ENCODE results near the gene AARSD1.

AARSD1 gene

DNA sequence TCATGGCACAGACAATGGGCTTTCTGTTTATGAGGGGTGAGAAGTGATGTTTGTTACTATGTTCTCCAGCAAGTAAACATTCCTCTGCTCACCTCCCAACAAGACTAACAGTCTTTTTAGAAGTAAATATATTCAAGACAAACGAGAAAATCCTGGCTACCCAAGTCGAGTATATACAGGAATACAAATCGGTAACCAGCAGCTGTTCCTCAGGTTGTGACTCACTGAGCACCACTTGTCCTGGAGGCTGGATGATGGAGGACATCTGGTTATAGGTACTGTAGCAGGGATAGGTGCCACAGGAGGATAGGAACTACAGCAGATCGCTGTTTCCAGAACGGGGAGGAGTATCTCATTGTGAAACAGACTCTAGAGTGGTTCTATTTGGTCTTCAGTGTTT, 28.6 kb upstream of the AARSD1 start:
- TF ChIP-seq ARNT (IDR thresholded peaks at IDR 0.05): no peak
- TF ChIP-seq HDGF (IDR thresholded peaks at IDR 0.05; ENCODE audit: borderline replicate concordance): no peak
- no peak for TF ChIP-seq BHLHE40 (IDR thresholded peaks at IDR 0.05; ENCODE audit: borderline replicate concordance)
- TF ChIP-seq FOXK2 (IDR thresholded peaks at IDR 0.05): no peak
- no peak for TF ChIP-seq ZNF384 (IDR thresholded peaks at IDR 0.05)
- no peak for TF ChIP-seq SP1 (IDR thresholded peaks at IDR 0.05)
- no peak for TF ChIP-seq FOXA1 (IDR thresholded peaks at IDR 0.05)
- TF ChIP-seq, protein P1, sequence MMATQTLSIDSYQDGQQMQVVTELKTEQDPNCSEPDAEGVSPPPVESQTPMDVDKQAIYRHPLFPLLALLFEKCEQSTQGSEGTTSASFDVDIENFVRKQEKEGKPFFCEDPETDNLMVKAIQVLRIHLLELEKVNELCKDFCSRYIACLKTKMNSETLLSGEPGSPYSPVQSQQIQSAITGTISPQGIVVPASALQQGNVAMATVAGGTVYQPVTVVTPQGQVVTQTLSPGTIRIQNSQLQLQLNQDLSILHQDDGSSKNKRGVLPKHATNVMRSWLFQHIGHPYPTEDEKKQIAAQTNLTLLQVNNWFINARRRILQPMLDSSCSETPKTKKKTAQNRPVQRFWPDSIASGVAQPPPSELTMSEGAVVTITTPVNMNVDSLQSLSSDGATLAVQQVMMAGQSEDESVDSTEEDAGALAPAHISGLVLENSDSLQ (IDR thresholded peaks at IDR 0.05): no peak
- TF ChIP-seq NFRKB (IDR thresholded peaks at IDR 0.05): no peak
- TF ChIP-seq L3MBTL2 (conservative IDR thresholded peaks at IDR 0.05): no peak
- TF ChIP-seq ELF4 (IDR thresholded peaks at IDR 0.05): no peak
- TF ChIP-seq TARDBP (IDR thresholded peaks at IDR 0.05): no peak
- no peak for TF ChIP-seq FOXM1 (IDR thresholded peaks at IDR 0.05; ENCODE audit: borderline replicate concordance)
- no peak for TF ChIP-seq LEF1 (IDR thresholded peaks at IDR 0.05; ENCODE audit: borderline replicate concordance)
- TF ChIP-seq CTBP1 (IDR thresholded peaks at IDR 0.05; ENCODE audit: borderline replicate concordance): no peak
- no peak for TF ChIP-seq SUZ12 (IDR thresholded peaks at IDR 0.05)
- POLR2A ChIA-PET: no interaction called here
- DNase-seq (ENCODE audit: extremely low spot score): no peak
- CTCF ChIA-PET: no interaction called here

DNA sequence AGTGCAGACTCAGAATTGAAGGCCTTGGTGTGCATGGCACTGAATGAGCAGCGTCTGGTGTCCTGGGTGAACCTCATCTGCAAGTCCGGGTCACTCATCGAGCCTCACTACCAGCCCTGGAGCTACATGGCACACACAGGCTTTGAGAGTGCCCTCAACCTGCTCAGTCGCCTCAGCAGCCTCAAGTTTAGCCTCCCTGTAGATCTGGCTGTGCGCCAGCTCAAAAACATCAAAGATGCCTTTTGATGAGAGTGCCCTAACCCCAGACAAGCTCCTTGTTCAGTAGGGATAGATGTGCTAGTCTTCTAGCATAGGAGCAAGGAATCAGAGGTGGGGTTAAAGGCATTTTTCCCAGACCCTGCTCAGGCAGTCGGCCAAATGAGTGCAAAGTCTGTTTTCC, 27.2 kb upstream of the AARSD1 start:
- DNase-seq (ENCODE audit: extremely low spot score): no peak
- TF ChIP-seq FOXA1 (IDR thresholded peaks at IDR 0.05) (no peak), ARNT (IDR thresholded peaks at IDR 0.05) (no peak), CTBP1 (IDR thresholded peaks at IDR 0.05; ENCODE audit: borderline replicate concordance) (no peak), SUZ12 (IDR thresholded peaks at IDR 0.05) (no peak), NFRKB (IDR thresholded peaks at IDR 0.05) (no peak), ELF4 (IDR thresholded peaks at IDR 0.05) (no peak), LEF1 (IDR thresholded peaks at IDR 0.05; ENCODE audit: borderline replicate concordance) (no peak), TARDBP (IDR thresholded peaks at IDR 0.05) (no peak), FOXK2 (IDR thresholded peaks at IDR 0.05) (no peak), ZNF384 (IDR thresholded peaks at IDR 0.05) (no peak), HDGF (IDR thresholded peaks at IDR 0.05; ENCODE audit: borderline replicate concordance) (no peak), FOXM1 (IDR thresholded peaks at IDR 0.05; ENCODE audit: borderline replicate concordance) (no peak), L3MBTL2 (conservative IDR thresholded peaks at IDR 0.05) (no peak), BHLHE40 (IDR thresholded peaks at IDR 0.05; ENCODE audit: borderline replicate concordance) (no peak), SP1 (IDR thresholded peaks at IDR 0.05) (no peak)
- TF ChIP-seq, protein P1 (IDR thresholded peaks at IDR 0.05): no peak
- CTCF ChIA-PET: no interaction called here
- POLR2A ChIA-PET: no interaction called here

DNA sequence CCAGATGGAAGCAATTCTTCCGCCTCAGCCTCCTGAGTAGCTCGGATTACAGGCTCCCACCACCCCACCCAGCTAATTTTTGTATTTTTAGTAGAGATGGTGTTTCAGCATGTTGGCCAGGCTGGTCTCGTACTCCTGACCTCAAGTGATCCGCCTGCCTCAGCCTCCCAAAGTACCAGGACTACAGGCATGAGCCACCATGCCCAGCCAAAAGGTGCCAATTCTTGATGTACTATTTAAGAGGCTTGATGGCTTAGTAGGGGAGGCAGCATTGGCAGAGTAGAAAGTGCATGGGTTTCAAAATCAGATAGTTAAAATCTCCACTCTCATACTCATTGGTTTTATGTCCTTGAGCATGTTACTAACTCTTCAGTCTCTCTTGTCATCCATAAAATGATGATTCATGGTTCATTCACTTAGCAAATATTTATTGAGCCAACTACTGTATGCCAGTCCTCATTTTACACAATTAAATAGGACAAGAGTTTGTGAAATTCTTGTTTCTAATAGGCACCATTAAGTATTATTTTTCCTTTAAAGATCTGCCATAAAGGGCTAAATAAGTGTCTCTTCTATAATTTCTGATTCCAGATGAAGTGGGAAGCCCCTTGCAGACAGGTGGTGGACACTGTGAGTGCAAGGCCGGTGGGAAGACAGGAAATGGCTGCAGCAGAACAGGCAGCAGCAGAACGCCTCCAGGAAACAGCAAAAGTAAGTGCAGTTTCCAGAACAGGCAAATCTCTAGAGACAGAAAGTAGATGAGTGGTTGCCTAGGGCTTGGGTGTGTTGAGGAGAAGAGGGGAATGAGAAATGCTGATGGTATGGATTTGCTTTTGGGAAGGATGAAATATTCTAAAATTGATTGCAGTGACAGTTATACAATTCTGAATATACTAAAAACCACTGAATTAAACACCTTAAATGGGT, 25.7 kb upstream of the AARSD1 start:
- CTCF ChIA-PET: no interaction called here
- no peak for TF ChIP-seq LEF1 (IDR thresholded peaks at IDR 0.05; ENCODE audit: borderline replicate concordance)
- TF ChIP-seq BHLHE40 (IDR thresholded peaks at IDR 0.05; ENCODE audit: borderline replicate concordance): no peak
- TF ChIP-seq SP1 (IDR thresholded peaks at IDR 0.05): no peak
- TF ChIP-seq CTBP1 (IDR thresholded peaks at IDR 0.05; ENCODE audit: borderline replicate concordance): no peak
- TF ChIP-seq, protein P1 (IDR thresholded peaks at IDR 0.05): no peak
- TF ChIP-seq ZNF384 (IDR thresholded peaks at IDR 0.05): no peak
- TF ChIP-seq FOXM1 (IDR thresholded peaks at IDR 0.05; ENCODE audit: borderline replicate concordance): no peak
- no peak for TF ChIP-seq L3MBTL2 (conservative IDR thresholded peaks at IDR 0.05)
- no peak for TF ChIP-seq SUZ12 (IDR thresholded peaks at IDR 0.05)
- no peak for TF ChIP-seq FOXK2 (IDR thresholded peaks at IDR 0.05)
- DNase-seq (ENCODE audit: extremely low spot score): no peak
- POLR2A ChIA-PET: interaction anchor here (1.0 kb wide), 1 partner anchor 12 kb away, joined by 3 read pairs; no protein-coding TSS in a partner anchor

DNA sequence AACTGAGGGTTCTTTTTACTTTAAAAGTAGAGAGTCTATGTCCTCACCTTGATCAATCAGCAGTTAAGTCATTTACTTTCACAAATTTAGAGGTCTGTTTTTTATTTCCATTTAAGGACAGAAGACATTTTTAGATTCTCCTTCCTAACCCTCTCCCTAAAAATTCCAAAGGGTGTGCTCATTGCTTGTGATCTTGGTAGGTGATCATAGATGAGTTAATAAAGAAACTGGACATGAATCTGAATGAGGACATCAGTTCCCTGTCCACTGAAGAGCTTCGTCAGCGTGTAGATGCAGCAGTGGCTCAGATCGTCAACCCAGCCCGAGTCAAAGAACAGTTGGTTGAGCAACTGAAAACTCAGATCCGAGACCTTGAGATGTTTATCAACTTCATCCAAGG, 24.9 kb upstream of the AARSD1 start:
- ChIA-PET CTCF (interaction anchor here (2.5 kb wide), 1 partner anchor 8 kb away, joined by 21 read pairs; the partner anchor contains the start of gene RPL27), POLR2A (interaction anchor here (3.0 kb wide), 1 partner anchor 9 kb away, joined by 13 read pairs; the partner anchor contains the start of gene RPL27)
- DNase-seq (ENCODE audit: extremely low spot score): no peak
- no peak for TF ChIP-seq CTBP1 (IDR thresholded peaks at IDR 0.05; ENCODE audit: borderline replicate concordance)
- no peak for TF ChIP-seq SP1 (IDR thresholded peaks at IDR 0.05)
- TF ChIP-seq FOXA1 (IDR thresholded peaks at IDR 0.05): no peak
- no peak for TF ChIP-seq TARDBP (IDR thresholded peaks at IDR 0.05)
- no peak for TF ChIP-seq L3MBTL2 (conservative IDR thresholded peaks at IDR 0.05)
- TF ChIP-seq ELF4 (IDR thresholded peaks at IDR 0.05): no peak
- no peak for TF ChIP-seq FOXK2 (IDR thresholded peaks at IDR 0.05)
- TF ChIP-seq BHLHE40 (IDR thresholded peaks at IDR 0.05; ENCODE audit: borderline replicate concordance): no peak
- TF ChIP-seq FOXM1 (IDR thresholded peaks at IDR 0.05; ENCODE audit: borderline replicate concordance): no peak
- TF ChIP-seq, protein P1 (IDR thresholded peaks at IDR 0.05): no peak
- TF ChIP-seq ZNF384 (IDR thresholded peaks at IDR 0.05): no peak
- TF ChIP-seq LEF1 (IDR thresholded peaks at IDR 0.05; ENCODE audit: borderline replicate concordance): no peak
- no peak for TF ChIP-seq SUZ12 (IDR thresholded peaks at IDR 0.05)
- TF ChIP-seq HDGF (IDR thresholded peaks at IDR 0.05; ENCODE audit: borderline replicate concordance): no peak

DNA sequence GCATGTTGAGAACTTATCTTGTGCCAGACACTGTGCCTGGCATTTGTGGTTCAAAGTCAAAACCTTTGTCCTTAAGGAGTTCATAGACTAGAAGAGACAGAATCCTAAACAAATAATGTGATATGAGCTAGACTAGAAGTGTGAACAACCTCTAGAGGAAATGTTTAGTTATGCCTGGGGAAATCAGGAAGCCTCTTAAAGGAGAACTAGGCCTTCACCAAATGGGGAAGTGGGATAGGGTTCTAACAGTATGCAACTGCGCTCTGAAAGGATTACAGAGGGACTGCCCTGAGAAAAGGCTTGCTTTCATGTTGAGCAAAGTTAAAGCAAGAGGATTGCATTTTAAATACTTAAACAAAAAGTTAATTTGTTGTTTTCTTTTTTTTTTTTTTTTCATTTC, 21.0 kb upstream of the AARSD1 start:
- TF ChIP-seq FOXM1 (IDR thresholded peaks at IDR 0.05; ENCODE audit: borderline replicate concordance): no peak
- TF ChIP-seq ARNT (IDR thresholded peaks at IDR 0.05): no peak
- TF ChIP-seq FOXK2 (IDR thresholded peaks at IDR 0.05): no peak
- TF ChIP-seq, protein P1 (IDR thresholded peaks at IDR 0.05): no peak
- TF ChIP-seq CTBP1 (IDR thresholded peaks at IDR 0.05; ENCODE audit: borderline replicate concordance): no peak
- TF ChIP-seq SP1 (IDR thresholded peaks at IDR 0.05): no peak
- TF ChIP-seq ELF4 (IDR thresholded peaks at IDR 0.05): no peak
- TF ChIP-seq LEF1 (IDR thresholded peaks at IDR 0.05; ENCODE audit: borderline replicate concordance): no peak
- no peak for TF ChIP-seq HDGF (IDR thresholded peaks at IDR 0.05; ENCODE audit: borderline replicate concordance)
- TF ChIP-seq NFRKB (IDR thresholded peaks at IDR 0.05): no peak
- POLR2A ChIA-PET: interaction anchor here (1.1 kb wide), 1 partner anchor 12 kb away, joined by 4 read pairs; the partner anchor contains the start of gene RPL27
- DNase-seq (ENCODE audit: extremely low spot score): no peak
- CTCF ChIA-PET: no interaction called here
